NOMO-1 treated with DMSO at 0.1 percent for 48 hours (cell line): Measurements from ENCODE around the gene TMIGD1.
"Not testable (repeated sequence)": the region's sequence is repeated elsewhere in the genome, so short reads cannot be mapped to it uniquely, and the experiment has no call there.

ENCODE experiments used
- DNase-seq: peaks from one replicate; lab custom pipeline; 2025; ENCODE audit not compliant: unreplicated experiment; lab: John Stamatoyannopoulos, UW

Gene TMIGD1

GRCh38 chr17:30358055-30358760 lies 24.4 kb upstream of the TMIGD1 start:
- DNase-seq, result no peak

- DNase-seq, result no peak
Measured at GRCh38 chr17:30357476-30357875, 23.6 kb upstream of the TMIGD1 start.

GRCh38 chr17:30354701-30355100 lies 20.8 kb upstream of the TMIGD1 start:
- DNase-seq, result no peak

GRCh38 chr17:30352240-30352814 lies 18.5 kb upstream of the TMIGD1 start:
- DNase-seq, result peak; percentile 49

- DNase-seq, result peak; percentile 70
Measured at GRCh38 chr17:30351735-30352134, 17.9 kb upstream of the TMIGD1 start.

GRCh38 chr17:30351263-30351662 lies 17.4 kb upstream of the TMIGD1 start:
- peak; percentile 61 for DNase-seq

GRCh38 chr17:30349252-30349651 lies 15.4 kb upstream of the TMIGD1 start:
- no peak for DNase-seq

GRCh38 chr17:30347488-30347887 lies 13.6 kb upstream of the TMIGD1 start:
- no peak for DNase-seq

- no peak for DNase-seq
Measured at GRCh38 chr17:30346221-30346795, 12.5 kb upstream of the TMIGD1 start.

GRCh38 chr17:30345527-30346075 lies 11.7 kb upstream of the TMIGD1 start:
- no peak for DNase-seq

GRCh38 chr17:30345089-30345433 lies 11.2 kb upstream of the TMIGD1 start:
- DNase-seq, result no peak

GRCh38 chr17:30344283-30345088 lies 10.6 kb upstream of the TMIGD1 start:
- DNase-seq, result peak; percentile 89

- DNase-seq, result no peak
Measured at GRCh38 chr17:30343796-30344195, 9.9 kb upstream of the TMIGD1 start.

GRCh38 chr17:30343244-30343643 lies 9.4 kb upstream of the TMIGD1 start:
- DNase-seq, result not testable (repeated sequence)

- DNase-seq, result no peak
Measured at GRCh38 chr17:30341703-30342249, 7.9 kb upstream of the TMIGD1 start.

- no peak for DNase-seq
Measured at GRCh38 chr17:30340801-30341356, 7.0 kb upstream of the TMIGD1 start.

- no peak for DNase-seq
Measured at GRCh38 chr17:30339086-30339485, 5.2 kb upstream of the TMIGD1 start.

- DNase-seq, result no peak
Measured at GRCh38 chr17:30337393-30337999, 3.6 kb upstream of the TMIGD1 start.

- DNase-seq, result peak; percentile 71
Measured at GRCh38 chr17:30336369-30337171, 2.7 kb upstream of the TMIGD1 start.

- no peak for DNase-seq
Measured at GRCh38 chr17:30334421-30334820, 564 bp upstream of the TMIGD1 start.
